ENCODE results near the gene XIRP2. TPM values are rescaled to one million over a fixed set of nuclear protein-coding genes. Genes with fewer than 3 reads are reported as not detected.

XIRP2 gene
- total and polyA plus RNA-seq, 2 of the 8 experiments (the other 6 are each of a cell fraction or from before 2014, with no cell fraction given): 0.11 TPM; not detected in 1

GRCh38 chr2:167103757-167104133, 215.5 kb downstream of the XIRP2 start:
- H3K79me2 ChIP-seq (ENCODE audit: control insufficient read depth in 1 of 2, insufficient read depth in 2 of 2, low read length in 2 of 2): no peaks in the 10 kb centered on the region
- H3K4me2 ChIP-seq (ENCODE audit: insufficient read depth in 1 of 2, low read depth in 2 of 2, low read length in 2 of 2): no peak overlapping the region
- no peaks in the 10 kb centered on the region for H3K36me3 ChIP-seq (ENCODE audit: control insufficient read depth in 2 of 4, insufficient read depth in 4 of 4, low read length in 3 of 4)
- H3K27me3 ChIP-seq (replicated peaks in 1 of 4; ENCODE audit: control insufficient read depth in 3 of 4, extremely low read depth in 1 of 4, insufficient read depth in 3 of 4, low read length in 3 of 4): no peaks in the 10 kb centered on the region
- no peak for TF ChIP-seq CTBP2 (IDR thresholded peaks at IDR 0.05; ENCODE audit: borderline replicate concordance, insufficient read depth, insufficient read length, low read length)
- TF ChIP-seq SUZ12 (IDR thresholded peaks at IDR 0.05; ENCODE audit: low read length): no peak
- no peak for TF ChIP-seq CBX5 (IDR thresholded peaks at IDR 0.05; ENCODE audit: low read depth, low read length)
- TF ChIP-seq PHF8 (conservative IDR thresholded peaks at IDR 0.05; ENCODE audit: low read depth, low read length): no peak
- no peak for TF ChIP-seq JUN (IDR thresholded peaks at IDR 0.05; ENCODE audit: low read depth, low read length)
- H3K56ac ChIP-seq (replicated peaks; ENCODE audit: insufficient read length, low read depth, low read length): no peak overlapping the region
- H4K5ac ChIP-seq (ENCODE audit: insufficient read length, low read depth, low read length): no peak overlapping the region
- no peak overlapping the region for H2BK12ac ChIP-seq (ENCODE audit: low read depth, low read length)
- H3K4me1 ChIP-seq (replicated peaks in 1 of 4; ENCODE audit: control insufficient read depth in 3 of 4, insufficient read depth in 4 of 4, low read length in 3 of 4): no peaks in the 10 kb centered on the region
- H3K23me2 ChIP-seq (ENCODE audit: low read depth, low read length): peaks cover 2% of the 10 kb centered on the region; the same call in 1 of the 2 replicates
- H3K23ac ChIP-seq (ENCODE audit: insufficient read length): no peak overlapping the region
- H3K79me1 ChIP-seq (ENCODE audit: low read depth, low read length): no peaks in the 10 kb centered on the region
- H3K27ac ChIP-seq (ENCODE audit: low read depth, low read length): no peak overlapping the region
- 0 out of 4 replicates have a peak, but pooled peaks cover 0 to 2% of the 10 kb centered on the region in 2 experiments for H3K9me3 ChIP-seq (ENCODE audit: insufficient read depth in 2 of 2, low read depth in 1 of 2, low read length in 1 of 2)
- no peak overlapping the region for H4K91ac ChIP-seq (replicated peaks; ENCODE audit: insufficient read length, low read length)
- no peak overlapping the region for H2AK5ac ChIP-seq (ENCODE audit: low read depth, low read length)
- DNase-seq (ENCODE audit: low read depth in 1 of 2, low spot score in 2 of 2) (no peak), FAIRE-seq (no peak)
- no peak overlapping the region for H2BK20ac ChIP-seq (ENCODE audit: low read length)
- no peaks in the 10 kb centered on the region for H4K20me1 ChIP-seq (replicated peaks in 1 of 2; ENCODE audit: control insufficient read depth in 1 of 2, insufficient read depth in 2 of 2, low read length in 2 of 2)
- H3K4me3 ChIP-seq (ENCODE audit: extremely low read depth in 1 of 4, insufficient read depth in 2 of 4, low read depth in 3 of 4, low read length in 4 of 4): no peak overlapping the region
- H4K8ac ChIP-seq (ENCODE audit: extremely low read depth, insufficient read depth, low read length): no peak overlapping the region
- H2AFZ ChIP-seq (ENCODE audit: low read length): no peak overlapping the region
- ChIA-PET CTCF (ENCODE audit: partially characterized antibody) (no interaction called here), POLR2A (ENCODE audit: partially characterized antibody) (no interaction called here)
- no peak overlapping the region for H2BK120ac ChIP-seq (replicated peaks; ENCODE audit: low read depth, low read length)
- H2BK15ac ChIP-seq (ENCODE audit: low read length): no peak overlapping the region
- no peak overlapping the region for H3K14ac ChIP-seq (ENCODE audit: insufficient read length)
- no peak overlapping the region for H3K18ac ChIP-seq (ENCODE audit: extremely low read depth, low read length)
- H2BK5ac ChIP-seq (ENCODE audit: low read depth, low read length): no peak overlapping the region
- no peak overlapping the region for H3K4ac ChIP-seq (replicated peaks; ENCODE audit: insufficient read length, low read depth, low read length)
- no peak overlapping the region for H3K9ac ChIP-seq (replicated peaks in 1 of 4; ENCODE audit: extremely low read depth in 1 of 4, low read depth in 3 of 4, low read length in 3 of 4)

All from H1 (cell line).